Osteocyte (in vitro differentiated cells): ENCODE data around the gene GALNT17. TPM values are rescaled to one million over a fixed set of nuclear protein-coding genes. Genes with fewer than 3 reads are reported as not detected.

Experiments
- DNase-seq: peaks from one replicate; pipeline ENCODE4 v3.0.0; 2021; ENCODE audit warnings: mixed read lengths; ENCODE audit not compliant: unreplicated experiment; ENCODE audit errors: extremely low spot score
- H3K27ac Mint-ChIP-seq: one replicate; pipeline ENCODE4 v1.8.0; 2021; ENCODE audit warnings: mild to moderate bottlenecking, mixed read lengths; ENCODE audit not compliant: unreplicated experiment
- H3K27me3 Mint-ChIP-seq: one replicate; pipeline ENCODE4 v1.8.0; 2021; ENCODE audit warnings: mixed read lengths; ENCODE audit not compliant: unreplicated experiment
- H3K36me3 Mint-ChIP-seq: one replicate; pipeline ENCODE4 v1.8.0; 2021; ENCODE audit warnings: mixed read lengths; ENCODE audit not compliant: unreplicated experiment
- H3K4me1 Mint-ChIP-seq: one replicate; pipeline ENCODE4 v1.8.0; 2021; ENCODE audit warnings: mixed read lengths; ENCODE audit not compliant: unreplicated experiment
- H3K4me3 Mint-ChIP-seq: one replicate; pipeline ENCODE4 v1.8.0; 2021; ENCODE audit warnings: mild to moderate bottlenecking, moderate library complexity, mixed read lengths; ENCODE audit not compliant: unreplicated experiment
- H3K9me3 Mint-ChIP-seq: one replicate; pipeline ENCODE4 v1.8.0; 2021; ENCODE audit warnings: mixed read lengths; ENCODE audit not compliant: unreplicated experiment
- CTCF ChIP-seq: fragments of 200-600 bp; sonication (generic); IDR thresholded peaks from 2 replicates; pipeline ENCODE4 v1.5.0; 2021; ENCODE audit warnings: antibody characterized with exemption, mild to moderate bottlenecking, moderate library complexity
- total RNA-seq: library from RNA; stranded (reverse); gene quantifications from 2 replicates; pipeline ENCODE4 v1.2.1, GENCODE V29; 2021

The GALNT17 gene
- total RNA-seq, 1 donor from 2014 or later = 1.4 TPM

GRCh38 chr7:71495828-71496227 lies 363.9 kb downstream of the GALNT17 start:
- Mint-ChIP-seq H3K36me3 (no peaks in the 10 kb centered on the region), H3K27me3 (no peaks in the 10 kb centered on the region), H3K4me3 (no peak overlapping the region), H3K27ac (no peak overlapping the region), H3K4me1 (no peaks in the 10 kb centered on the region), H3K9me3 (peaks cover 8% of the 10 kb centered on the region)
- no peak for TF ChIP-seq CTCF
- no peak for DNase-seq

- no peak for TF ChIP-seq CTCF
- peaks cover 8% of the 10 kb centered on the region for H3K9me3 Mint-ChIP-seq
- DNase-seq = no peak
- H3K4me3 Mint-ChIP-seq = no peak overlapping the region
- no peaks in the 10 kb centered on the region for H3K36me3 Mint-ChIP-seq
- H3K4me1 Mint-ChIP-seq = no peaks in the 10 kb centered on the region
- no peak overlapping the region for H3K27ac Mint-ChIP-seq
- no peaks in the 10 kb centered on the region for H3K27me3 Mint-ChIP-seq
Observed at GRCh38 chr7:71497256-71497946, 365.5 kb downstream of the GALNT17 start.

GRCh38 chr7:71498381-71498780 lies 366.4 kb downstream of the GALNT17 start:
- DNase-seq = no peak
- TF ChIP-seq CTCF = no peak
- Mint-ChIP-seq H3K27me3 (no peaks in the 10 kb centered on the region), H3K9me3 (peaks cover 8% of the 10 kb centered on the region), H3K4me3 (no peak overlapping the region), H3K36me3 (no peaks in the 10 kb centered on the region), H3K4me1 (no peaks in the 10 kb centered on the region), H3K27ac (no peak overlapping the region)

- H3K27ac Mint-ChIP-seq = no peak overlapping the region
- no peaks in the 10 kb centered on the region for H3K27me3 Mint-ChIP-seq
- H3K36me3 Mint-ChIP-seq = no peaks in the 10 kb centered on the region
- no peak for DNase-seq
- TF ChIP-seq CTCF = no peak
- H3K4me3 Mint-ChIP-seq = no peak overlapping the region
- H3K9me3 Mint-ChIP-seq = peaks cover 8% of the 10 kb centered on the region
- H3K4me1 Mint-ChIP-seq = no peaks in the 10 kb centered on the region
Observed at GRCh38 chr7:71504697-71505441, 372.9 kb downstream of the GALNT17 start.

GRCh38 chr7:71506822-71507221 lies 374.9 kb downstream of the GALNT17 start:
- Mint-ChIP-seq H3K9me3 (no peaks in the 10 kb centered on the region), H3K4me1 (no peaks in the 10 kb centered on the region), H3K4me3 (no peak overlapping the region), H3K27me3 (no peaks in the 10 kb centered on the region), H3K27ac (no peak overlapping the region), H3K36me3 (no peaks in the 10 kb centered on the region)
- no peak for TF ChIP-seq CTCF
- DNase-seq = no peak
